GM12865 (cell line): ENCODE measurements around the gene CYB5A.

Experiments
- DNase-seq: peaks from one replicate; pipeline ENCODE4 v3.0.0; 2010; ENCODE audit warnings: low read depth
- H3K4me3 ChIP-seq: 2 replicates; pipeline ENCODE4 v1.5.1; 2011; ENCODE audit warnings: mild to moderate bottlenecking, low read depth, low read length, control low read depth
- CTCF ChIP-seq: IDR thresholded peaks from 2 replicates; pipeline ENCODE4 v1.5.1; 2011; ENCODE audit warnings: low read length, control low read depth, low read depth, inconsistent platforms; ENCODE audit not compliant: insufficient read depth; ENCODE audit errors: missing control alignments

The CYB5A gene

GRCh38 chr18:74248595-74248994, 43.2 kb downstream of the CYB5A start:
- peak; percentile 60 for DNase-seq
- no peak overlapping the region for H3K4me3 ChIP-seq
- no peak for TF ChIP-seq CTCF

GRCh38 chr18:74248189-74248588, 43.6 kb downstream of the CYB5A start:
- peak; percentile 18 for DNase-seq
- no peak overlapping the region for H3K4me3 ChIP-seq

GRCh38 chr18:74244554-74244953, 47.2 kb downstream of the CYB5A start:
- TF ChIP-seq CTCF = no peak
- no peak overlapping the region for H3K4me3 ChIP-seq
- no peak for DNase-seq

More at GRCh38 chr18:74248189-74248588, 43.6 kb downstream of the CYB5A start:
- TF ChIP-seq CTCF = no peak

GRCh38 chr18:74243127-74243526, 48.6 kb downstream of the CYB5A start:
- no peak for DNase-seq
- H3K4me3 ChIP-seq = no peak overlapping the region
- TF ChIP-seq CTCF = no peak

GRCh38 chr18:74242438-74243096, 49.2 kb downstream of the CYB5A start:
- no peak for TF ChIP-seq CTCF
- no peak overlapping the region for H3K4me3 ChIP-seq
- no peak for DNase-seq

- no peak overlapping the region for H3K4me3 ChIP-seq
- no peak for DNase-seq
- TF ChIP-seq CTCF = no peak
These were observed 49.8 kb downstream of the CYB5A start for GRCh38 chr18:74241970-74242369.

GRCh38 chr18:74241426-74241825, 50.3 kb downstream of the CYB5A start:
- TF ChIP-seq CTCF = no peak
- DNase-seq = no peak
- H3K4me3 ChIP-seq = no peak overlapping the region
